ENCODE measurements around the gene ECE1.
A peak's percentile ranks its signal among the peaks of the same experiment; 100 is the strongest.

The ECE1 gene

DNA sequence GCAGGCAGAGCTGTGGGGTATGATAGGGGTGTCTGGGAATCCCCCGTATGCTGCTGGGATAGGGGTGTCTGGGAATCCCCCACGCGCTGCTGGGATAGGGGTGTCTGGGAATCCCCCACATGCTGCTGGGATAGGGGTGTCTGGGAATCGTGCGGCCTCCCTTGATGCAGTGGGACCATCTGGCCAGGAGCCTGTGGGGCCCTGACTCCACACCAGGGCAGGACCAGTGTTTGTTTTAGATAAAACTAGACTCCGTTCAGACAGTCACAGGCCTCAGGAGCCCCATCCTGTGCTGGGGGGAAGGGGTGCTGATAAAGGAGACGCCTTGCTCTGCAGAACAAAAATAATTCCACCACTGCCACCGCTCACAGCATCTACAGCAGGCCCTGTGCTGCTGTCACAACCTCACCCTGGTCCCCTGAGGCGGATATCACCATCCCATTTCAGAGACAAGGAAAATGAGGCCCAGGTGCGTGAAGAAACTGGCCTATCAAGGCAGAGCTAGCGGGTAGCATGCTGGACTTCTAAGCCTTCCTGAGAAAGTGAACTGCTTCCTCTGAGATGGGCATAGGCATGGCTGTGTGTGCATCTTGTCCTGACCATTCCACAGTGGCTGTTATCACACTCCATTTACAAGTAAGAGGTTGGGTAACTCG, 24.0 kb downstream of the ECE1 start:
- DNase-seq = no peak

DNA sequence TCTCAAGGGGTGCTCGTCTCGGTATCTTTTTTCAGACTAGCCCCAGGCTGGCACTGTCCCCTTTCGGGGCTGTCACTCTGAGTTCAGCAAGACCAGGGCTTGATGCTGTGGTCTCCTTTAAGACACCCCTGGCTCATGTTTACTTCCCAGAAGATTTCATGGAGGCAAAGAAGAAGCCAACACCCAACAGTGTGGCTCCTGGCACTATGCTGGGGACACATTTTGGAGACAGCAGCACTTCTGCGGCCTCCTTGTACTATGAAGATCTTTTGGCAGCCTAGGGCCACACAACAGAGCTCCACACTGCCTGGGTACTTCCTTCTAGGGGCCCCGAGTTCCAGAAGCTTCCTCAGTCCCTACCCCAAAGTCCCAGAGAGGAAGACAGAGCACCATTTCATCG, 24.6 kb downstream of the ECE1 start:
- no peak for DNase-seq

DNA sequence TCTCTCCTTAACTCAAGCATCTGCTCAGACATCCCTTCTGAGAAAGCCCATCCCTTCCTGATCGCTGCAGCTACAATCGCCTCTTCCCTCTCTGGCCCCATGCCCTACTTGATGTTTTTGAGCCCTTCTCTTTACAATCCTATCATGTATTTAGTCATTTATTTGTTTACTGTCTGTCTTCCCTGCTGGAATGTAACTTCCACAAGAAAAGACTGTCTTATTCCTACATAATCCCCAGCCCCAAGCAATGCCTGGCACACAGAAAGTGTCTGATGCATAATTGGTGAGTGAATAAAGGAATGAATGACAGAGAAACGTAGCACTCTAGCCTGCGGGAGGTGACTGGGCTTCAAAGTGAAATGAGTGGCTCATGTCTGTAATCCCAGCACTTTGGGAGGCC, 25.4 kb downstream of the ECE1 start:
- no peak for DNase-seq

DNA sequence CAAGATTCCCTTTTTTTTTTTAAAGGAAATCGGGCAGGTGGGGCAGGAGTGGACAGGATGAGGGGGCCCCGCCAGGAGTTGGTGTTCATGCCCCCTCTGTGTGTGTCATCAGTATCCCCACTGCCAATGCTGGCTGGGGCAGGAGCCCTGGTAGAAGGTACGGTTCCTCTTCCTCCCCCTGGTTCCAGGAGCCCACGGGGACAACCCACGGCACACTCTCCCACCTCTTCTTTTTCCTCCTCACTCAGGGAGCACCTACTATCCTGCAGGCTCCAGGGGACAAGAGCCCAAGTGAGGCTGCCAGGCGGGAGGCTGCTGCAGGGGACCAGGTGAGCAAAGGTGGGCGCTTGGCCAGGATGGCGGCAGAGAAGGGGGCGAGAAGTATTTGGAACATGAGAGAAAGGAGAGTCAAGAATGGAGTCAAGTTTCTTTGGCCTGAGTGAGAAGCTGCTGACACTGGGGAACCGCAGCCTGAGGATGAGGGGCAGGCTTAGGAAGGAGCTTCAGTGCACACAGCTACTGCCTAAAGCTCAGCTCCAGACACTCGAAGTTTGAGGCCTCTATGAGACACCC, 26.5 kb downstream of the ECE1 start:
- no peak for DNase-seq

- no peak for DNase-seq
Observed at GRCh38 chr1:21263052-21263429, 27.2 kb downstream of the ECE1 start.

DNA sequence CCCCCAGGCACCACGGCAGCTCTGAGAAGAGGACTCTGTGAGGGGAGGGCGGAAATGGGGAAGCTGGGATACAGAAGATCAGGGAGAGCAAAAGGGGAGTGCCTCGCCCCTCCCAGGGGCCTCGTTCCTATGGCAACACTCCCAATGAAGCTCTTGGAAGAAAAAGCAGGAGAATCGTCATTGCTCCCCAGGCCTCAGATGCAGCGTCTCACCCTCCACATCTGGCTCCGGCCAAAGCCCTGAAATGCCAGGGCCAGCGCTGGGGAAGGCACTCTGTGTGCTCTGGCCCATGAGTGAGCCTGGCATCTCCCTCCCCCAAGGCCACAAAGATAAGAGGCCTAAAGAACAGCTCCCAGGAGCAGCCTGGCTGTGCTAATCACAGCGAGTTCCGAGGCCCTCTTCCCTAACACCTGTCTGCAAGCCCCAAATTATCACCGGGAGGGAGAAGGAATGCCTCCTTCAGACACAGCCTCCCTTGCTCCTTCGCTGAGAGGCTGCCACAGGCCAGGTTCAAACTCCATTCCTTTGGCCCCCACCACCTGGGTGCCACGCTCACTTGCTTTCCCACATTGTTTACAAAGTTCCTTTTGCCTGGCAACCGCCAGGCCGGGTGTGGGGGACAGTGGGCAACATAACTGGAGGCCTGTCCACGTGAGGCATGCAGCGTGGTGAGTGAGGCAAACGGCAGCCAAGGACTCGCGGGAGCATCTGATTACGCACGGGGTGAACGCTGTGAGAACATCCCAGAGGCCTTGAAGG, 27.8 kb downstream of the ECE1 start:
- no peak for DNase-seq

- no peak for DNase-seq
Observed at GRCh38 chr1:21261551-21262292, 28.5 kb downstream of the ECE1 start.

- no peak for DNase-seq
Observed at GRCh38 chr1:21260405-21261125, 29.7 kb downstream of the ECE1 start.

- no peak for DNase-seq
Observed at GRCh38 chr1:21259316-21260076, 30.8 kb downstream of the ECE1 start.

DNA sequence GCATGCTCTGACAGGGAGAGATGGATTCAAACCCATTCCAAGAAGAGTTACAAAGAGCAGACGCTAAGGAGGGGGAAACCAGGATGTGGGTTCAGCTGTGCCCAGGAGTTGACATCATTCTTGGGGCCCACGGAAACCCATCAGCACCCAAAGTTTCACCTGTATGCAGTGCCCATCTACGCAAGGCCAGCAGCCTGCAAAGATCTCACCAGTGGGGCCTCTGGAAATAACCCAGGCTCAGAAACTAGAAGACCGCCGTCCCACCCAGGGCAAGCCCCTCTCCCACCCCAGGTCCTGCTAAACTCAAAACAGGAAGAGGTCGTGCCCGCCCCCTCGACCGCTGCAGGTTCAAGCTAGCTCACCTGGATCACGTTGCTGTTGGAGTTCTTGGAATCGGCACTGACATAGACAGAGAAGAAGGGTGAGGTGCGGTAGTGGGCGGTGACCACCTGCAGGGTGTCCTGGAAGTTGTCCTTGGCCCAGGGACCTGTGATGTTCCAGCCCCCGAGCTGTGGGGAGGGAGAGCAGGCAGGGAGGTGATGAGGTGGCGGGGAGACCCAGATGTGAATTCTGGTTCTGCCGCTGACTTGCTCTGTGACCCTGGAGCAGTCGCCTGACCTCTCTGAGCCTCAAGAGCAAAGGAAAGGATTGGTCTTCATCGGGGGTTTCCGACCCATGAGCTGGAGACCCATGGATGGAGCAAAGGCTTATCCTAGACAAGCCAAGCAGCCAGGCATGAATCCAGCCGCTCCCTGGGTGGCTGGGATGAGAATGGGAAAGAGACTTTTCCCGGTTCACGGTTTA, 31.7 kb downstream of the ECE1 start:
- DNase-seq = no peak

DNA sequence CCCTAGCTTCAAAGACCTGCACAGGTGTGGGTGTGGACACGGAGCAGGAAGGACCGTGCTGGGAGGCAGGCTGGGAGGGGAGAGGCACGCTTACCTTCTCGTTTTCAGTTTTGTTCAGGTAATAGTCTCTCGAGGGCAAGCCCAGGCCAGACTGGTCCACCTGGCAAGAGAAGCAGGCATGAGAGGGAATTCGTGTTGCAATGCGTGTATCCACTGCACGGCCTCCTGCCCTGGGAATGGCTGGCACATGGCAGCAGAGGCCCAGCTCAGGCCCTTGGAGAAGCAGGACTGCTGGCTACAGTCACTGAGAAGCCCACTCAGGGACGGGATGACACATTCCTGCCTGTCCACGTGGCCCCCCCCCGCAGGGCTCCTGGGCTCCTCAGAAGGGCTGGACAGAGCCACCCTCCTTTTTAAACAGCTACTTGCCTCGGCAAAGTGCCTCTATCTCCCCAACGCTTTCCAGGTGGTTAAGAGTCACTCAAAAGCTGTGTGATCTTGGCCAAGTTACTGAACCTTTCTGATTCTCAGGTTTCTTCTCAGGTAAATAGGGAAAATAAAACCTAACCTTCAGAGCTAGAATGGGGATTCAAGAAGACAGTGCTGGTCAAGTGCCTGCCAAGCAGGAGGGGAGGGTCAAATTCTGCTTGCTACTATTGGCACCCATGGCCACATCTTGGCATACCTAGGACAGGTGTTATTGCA, 32.7 kb downstream of the ECE1 start:
- DNase-seq = no peak

- DNase-seq = no peak
Observed at GRCh38 chr1:21256776-21257175, 33.5 kb downstream of the ECE1 start.

- DNase-seq = no peak
Observed at GRCh38 chr1:21255943-21256320, 34.3 kb downstream of the ECE1 start.

DNA sequence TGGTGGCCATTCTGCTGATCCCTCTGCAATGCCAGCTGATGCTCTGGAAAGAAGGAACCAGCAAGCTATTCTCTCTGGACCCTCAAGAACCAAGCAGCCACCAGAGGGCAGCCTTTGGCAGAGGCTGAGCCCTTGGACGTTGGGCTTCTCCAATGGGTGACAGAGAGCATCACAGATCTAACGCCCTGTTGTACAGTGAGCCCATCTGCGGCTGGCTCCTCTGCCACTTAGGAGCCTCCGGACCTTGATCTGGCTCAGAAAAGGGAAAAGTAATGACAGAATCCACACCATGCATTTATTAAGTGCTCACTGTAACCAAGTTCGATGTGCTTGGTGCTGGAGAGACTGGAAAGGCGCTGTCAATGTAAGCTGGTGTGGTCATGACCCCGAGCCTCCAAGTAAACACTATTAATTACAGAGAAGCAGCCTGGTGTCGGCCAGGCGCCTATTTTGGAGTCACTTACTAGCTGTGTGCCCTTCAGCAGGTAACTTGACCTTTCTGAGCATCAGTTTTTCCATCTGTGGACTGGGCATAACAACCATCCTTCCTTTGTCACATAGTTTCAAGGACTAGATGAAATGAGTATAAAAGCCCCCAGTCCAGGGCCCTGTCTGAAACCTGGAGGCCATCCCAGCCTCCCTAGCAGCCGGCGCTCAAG, 34.9 kb downstream of the ECE1 start:
- peak; percentile 89 for DNase-seq

- DNase-seq = no peak
Observed at GRCh38 chr1:21254335-21254951, 35.8 kb downstream of the ECE1 start.

DNA sequence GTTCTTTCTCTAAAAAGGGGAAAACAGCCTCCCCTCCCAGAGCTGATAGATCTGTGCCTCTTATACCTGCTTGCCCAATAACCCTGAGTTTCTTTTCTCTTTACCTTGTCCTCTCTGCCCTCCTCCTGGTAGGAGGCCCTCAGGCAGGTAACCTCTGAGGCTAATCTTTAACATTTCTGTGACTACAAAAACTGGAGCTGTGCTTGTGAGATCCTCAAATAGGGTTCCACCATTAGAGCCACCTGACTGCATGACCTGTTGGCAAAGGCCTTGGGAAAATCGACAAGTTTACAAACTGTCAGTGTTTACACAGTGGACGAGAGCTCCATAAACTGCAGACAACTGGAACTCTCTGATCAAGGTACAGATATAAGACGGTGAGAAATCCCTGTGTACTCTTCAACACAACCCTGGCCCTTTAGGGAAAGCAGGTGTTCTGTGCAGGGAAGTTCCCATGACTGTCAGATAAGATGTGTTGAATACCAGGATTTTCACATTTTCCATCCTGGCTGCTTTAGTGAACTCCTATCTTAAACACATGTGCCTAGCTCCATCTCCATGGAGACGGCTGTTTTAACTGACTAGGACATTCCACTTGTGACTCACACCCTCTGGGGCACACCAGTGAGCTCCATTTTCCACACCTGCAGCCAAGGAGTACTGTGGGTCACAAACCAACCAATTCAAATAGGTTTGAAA, 38.3 kb downstream of the ECE1 start:
- DNase-seq = no peak

- no peak for DNase-seq
Observed at GRCh38 chr1:21249940-21250493, 40.2 kb downstream of the ECE1 start.

DNA sequence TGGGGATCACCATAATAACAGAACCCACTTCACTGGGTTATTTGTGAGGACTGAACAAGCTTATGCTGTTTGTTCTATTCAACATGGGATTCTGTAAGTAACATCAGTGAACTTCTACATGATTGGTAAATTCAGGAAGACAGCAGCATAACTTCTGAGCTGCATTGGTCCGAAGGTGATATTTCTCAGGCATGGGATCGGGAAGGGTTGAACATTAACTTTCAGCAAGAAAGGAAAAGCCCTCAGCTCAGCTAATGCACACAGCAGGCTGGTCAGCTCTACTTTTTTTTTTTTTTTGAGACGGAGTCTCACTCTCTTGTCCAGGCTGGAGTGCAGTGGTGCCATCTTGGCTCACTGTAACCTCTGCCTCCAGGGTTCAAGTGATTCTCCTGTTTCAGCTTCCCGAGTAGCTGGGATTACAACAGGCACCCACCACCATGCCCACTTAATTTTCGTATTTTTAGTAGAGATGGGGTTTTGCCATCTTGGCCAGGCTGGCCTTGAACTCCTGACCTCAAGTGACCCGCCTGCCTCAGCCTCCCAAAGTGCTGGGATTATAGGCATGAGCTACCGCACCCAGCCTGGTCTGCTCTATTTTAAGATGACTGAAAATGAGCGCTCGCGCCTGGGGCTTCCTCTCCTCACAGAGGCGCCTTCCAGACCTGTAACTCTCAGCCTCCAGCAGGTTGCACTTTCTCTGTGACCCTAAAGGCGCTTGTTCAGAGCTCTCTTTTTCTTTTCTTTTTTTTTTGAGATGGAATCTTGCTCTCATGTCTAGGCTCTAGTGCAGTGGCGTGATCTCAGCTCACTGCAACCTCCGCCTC, 42.2 kb downstream of the ECE1 start:
- no peak for DNase-seq

Measured in activated CD8-positive, alpha-beta memory T cell treated with anti-CD3 and anti-CD28 coated beads, Interleukin-2, amount 50 U/mL, for 4 hours (primary cell).